Panc1 (cell line): ENCODE data around the gene KNTC1. TPM values are rescaled to one million over a fixed set of nuclear protein-coding genes. Genes with fewer than 3 reads are reported as not detected.
A peak's percentile ranks its signal among the peaks of the same experiment; 100 is the strongest.

Experiments
- ATAC-seq: fragments of 200-7000 bp; cut with Tn5 transposase; 2 replicates; pipeline ENCODE4 v1.9.1; 2020; ENCODE audit warnings: mild to moderate bottlenecking, moderate library complexity
- BruUV-seq: library from RNA; stranded (reverse); fragments of 400-500 nt; replicated peaks from 2 replicates; lab custom pipeline; 2021; lab: Mats Ljungman, UMichigan
- CTCF ChIA-PET: fragments of 300-600 bp; sonication (Branson Sonifier 250); formaldehyde crosslinking; loops from one replicate; lab custom pipeline; 2022; ENCODE audit warnings: antibody characterized with exemption; lab: Charles Lee
- POLR2A ChIA-PET: fragments of 300-600 bp; sonication (Branson Sonifier 250); formaldehyde crosslinking; loops from one replicate; lab custom pipeline; 2022; ENCODE audit warnings: antibody characterized with exemption; lab: Charles Lee
- DNase-seq: peaks from one replicate; pipeline ENCODE4 v3.0.0-alpha.2; 2010; ENCODE audit warnings: low read depth, low spot score
- H3K27ac ChIP-seq: 2 replicates; pipeline ENCODE4 v1.5.1; 2011; ENCODE audit warnings: mild to moderate bottlenecking, low read length, inconsistent platforms
- H3K27me3 ChIP-seq: fragments of 200-500 bp; sonication (Bioruptor generic); 2 replicates; pipeline ENCODE4 v1.6.0; 2014; ENCODE audit warnings: low read length, inconsistent platforms; ENCODE audit not compliant: control insufficient read depth, insufficient read depth
- H3K36me3 ChIP-seq: fragments of 200-500 bp; sonication (Bioruptor generic); 2 replicates; pipeline ENCODE4 v1.5.1; 2014; ENCODE audit warnings: inconsistent platforms, mild to moderate bottlenecking, low read length, moderate library complexity; ENCODE audit not compliant: control insufficient read depth, insufficient read depth
- H3K4me1 ChIP-seq: 2 replicates; pipeline ENCODE4 v1.5.1; 2011; ENCODE audit warnings: inconsistent platforms, mild to moderate bottlenecking, low read length, moderate library complexity; ENCODE audit not compliant: control insufficient read depth, insufficient read depth
- H3K4me3 ChIP-seq, 2 experiments: 2 replicates each; pipeline ENCODE4 v1.5.1; 2011 to 2012; ENCODE audit warnings: low read depth in 2 of 2, low read length in 2 of 2, mild to moderate bottlenecking in 2 of 2, inconsistent platforms in 1 of 2, moderate library complexity in 1 of 2
- H3K9me3 ChIP-seq: fragments of 200-500 bp; sonication (Bioruptor generic); 2 replicates; pipeline ENCODE4 v1.5.1; 2014; ENCODE audit warnings: low read depth, mild to moderate bottlenecking, inconsistent platforms, low read length, moderate library complexity; ENCODE audit not compliant: control insufficient read depth, insufficient read depth
- POLR2AphosphoS5 ChIP-seq: IDR thresholded peaks from 2 replicates; pipeline ENCODE4 v1.6.1; 2012; ENCODE audit warnings: mild to moderate bottlenecking, low read depth, low read length, moderate library complexity
- REST ChIP-seq, 2 experiments: IDR thresholded peaks; 2 replicates each; pipeline ENCODE4 v1.6.1; 2011 to 2012; ENCODE audit warnings: low read depth in 2 of 2, control low read depth in 1 of 2, low read length in 1 of 2, mild to moderate bottlenecking in 1 of 2, moderate library complexity in 1 of 2; ENCODE audit not compliant: insufficient read depth in 1 of 2
- SIN3A ChIP-seq: IDR thresholded peaks from 2 replicates; pipeline ENCODE4 v1.6.1; 2012; ENCODE audit warnings: low read depth, mild to moderate bottlenecking, low read length, moderate library complexity, borderline replicate concordance; ENCODE audit not compliant: insufficient read depth
- TCF7L2 ChIP-seq: IDR thresholded peaks from 2 replicates; pipeline ENCODE4 v1.6.1; 2011; ENCODE audit warnings: mild to moderate bottlenecking, low read depth, low read length, inconsistent platforms
- in situ Hi-C: cut with HindIII; loops from 2 replicates; pipeline ENCODE4 v1.10.0; 2016; ENCODE audit warnings: low sequenced_read_pairs, low pct_unique_long_range_greater_than_20kb
- intact Hi-C: fragments of 100-400 bp; cut with micrococcal nuclease; formaldehyde crosslinking; loops from one replicate; pipeline ENCODE4 v1.10.0; 2022; ENCODE audit not compliant: unreplicated experiment
- total RNA-seq: library from RNA; stranded (reverse); gene quantifications from one replicate; pipeline ENCODE4 v1.2.1, GENCODE V29; 2021; ENCODE audit not compliant: unreplicated experiment
- TF ChIP-seq, protein P1 (sequence below): fragments of 450-650 bp; IDR thresholded peaks from 2 replicates; pipeline ENCODE4 v1.5.1; 2017; ENCODE audit warnings: mild to moderate bottlenecking

KNTC1 gene
- total RNA-seq, 1 experiment from 2014 or later: 53.9 TPM

DNA sequence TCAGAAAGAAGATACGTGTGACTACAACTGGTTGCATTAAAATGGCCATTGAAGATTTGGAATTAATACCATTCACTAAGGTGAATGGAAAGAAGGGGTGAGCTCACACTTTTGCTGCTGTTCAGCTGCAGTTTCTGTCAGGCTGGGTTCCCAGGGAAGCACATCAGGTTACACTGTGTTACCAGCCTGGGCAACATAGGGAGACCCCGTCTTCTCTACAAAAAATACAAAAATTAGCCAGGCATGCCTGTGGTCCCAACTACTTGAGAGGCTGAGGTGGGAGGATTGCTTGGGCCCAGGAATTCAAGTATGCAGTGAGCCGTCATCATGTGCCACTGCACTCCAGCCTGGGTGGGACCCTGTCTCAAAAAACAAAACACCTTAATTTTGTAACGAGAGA, 13.4 kb upstream of the KNTC1 start:
- DNase-seq: no peak
- BruUV-seq: no TSS peak
- no peak for TF ChIP-seq TCF7L2
- no peak for TF ChIP-seq REST (IDR thresholded peaks at IDR 0.05; ENCODE audit: insufficient read depth in 1 of 2, low read depth in 2 of 2, low read length in 1 of 2)
- TF ChIP-seq, protein P1, sequence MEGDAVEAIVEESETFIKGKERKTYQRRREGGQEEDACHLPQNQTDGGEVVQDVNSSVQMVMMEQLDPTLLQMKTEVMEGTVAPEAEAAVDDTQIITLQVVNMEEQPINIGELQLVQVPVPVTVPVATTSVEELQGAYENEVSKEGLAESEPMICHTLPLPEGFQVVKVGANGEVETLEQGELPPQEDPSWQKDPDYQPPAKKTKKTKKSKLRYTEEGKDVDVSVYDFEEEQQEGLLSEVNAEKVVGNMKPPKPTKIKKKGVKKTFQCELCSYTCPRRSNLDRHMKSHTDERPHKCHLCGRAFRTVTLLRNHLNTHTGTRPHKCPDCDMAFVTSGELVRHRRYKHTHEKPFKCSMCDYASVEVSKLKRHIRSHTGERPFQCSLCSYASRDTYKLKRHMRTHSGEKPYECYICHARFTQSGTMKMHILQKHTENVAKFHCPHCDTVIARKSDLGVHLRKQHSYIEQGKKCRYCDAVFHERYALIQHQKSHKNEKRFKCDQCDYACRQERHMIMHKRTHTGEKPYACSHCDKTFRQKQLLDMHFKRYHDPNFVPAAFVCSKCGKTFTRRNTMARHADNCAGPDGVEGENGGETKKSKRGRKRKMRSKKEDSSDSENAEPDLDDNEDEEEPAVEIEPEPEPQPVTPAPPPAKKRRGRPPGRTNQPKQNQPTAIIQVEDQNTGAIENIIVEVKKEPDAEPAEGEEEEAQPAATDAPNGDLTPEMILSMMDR: no peak
- no peak for TF ChIP-seq POLR2AphosphoS5
- no peak for TF ChIP-seq SIN3A
- no peak overlapping the region for H3K4me3 ChIP-seq
- H3K27ac ChIP-seq: no peak overlapping the region
- in situ Hi-C loops: no loop called here
- no peak for ATAC-seq
- H3K9me3 ChIP-seq: no peaks in the 10 kb centered on the region
- intact Hi-C loops: no loop called here
- ChIA-PET CTCF (no interaction called here), POLR2A (no interaction called here)
- no peaks in the 10 kb centered on the region for H3K4me1 ChIP-seq
- H3K27me3 ChIP-seq: no peaks in the 10 kb centered on the region
- peaks cover 79% of the 10 kb centered on the region for H3K36me3 ChIP-seq

- no peak for TF ChIP-seq POLR2AphosphoS5
- ChIA-PET POLR2A (no interaction called here), CTCF (no interaction called here)
- BruUV-seq: no TSS peak
- no peak for DNase-seq
- Histone ChIP-seq H3K4me3 (no peak overlapping the region), H3K4me1 (0 out of 2 replicates have a peak, but pooled peaks cover 4% of the 10 kb centered on the region), H3K27ac (no peak overlapping the region), H3K9me3 (no peaks in the 10 kb centered on the region), H3K36me3 (peaks cover 85% of the 10 kb centered on the region), H3K27me3 (no peaks in the 10 kb centered on the region)
- no peak for ATAC-seq
- intact Hi-C loops: no loop called here
- in situ Hi-C loops: no loop called here
Measured at GRCh38 chr12:122515275-122515674, 11.8 kb upstream of the KNTC1 start.

DNA sequence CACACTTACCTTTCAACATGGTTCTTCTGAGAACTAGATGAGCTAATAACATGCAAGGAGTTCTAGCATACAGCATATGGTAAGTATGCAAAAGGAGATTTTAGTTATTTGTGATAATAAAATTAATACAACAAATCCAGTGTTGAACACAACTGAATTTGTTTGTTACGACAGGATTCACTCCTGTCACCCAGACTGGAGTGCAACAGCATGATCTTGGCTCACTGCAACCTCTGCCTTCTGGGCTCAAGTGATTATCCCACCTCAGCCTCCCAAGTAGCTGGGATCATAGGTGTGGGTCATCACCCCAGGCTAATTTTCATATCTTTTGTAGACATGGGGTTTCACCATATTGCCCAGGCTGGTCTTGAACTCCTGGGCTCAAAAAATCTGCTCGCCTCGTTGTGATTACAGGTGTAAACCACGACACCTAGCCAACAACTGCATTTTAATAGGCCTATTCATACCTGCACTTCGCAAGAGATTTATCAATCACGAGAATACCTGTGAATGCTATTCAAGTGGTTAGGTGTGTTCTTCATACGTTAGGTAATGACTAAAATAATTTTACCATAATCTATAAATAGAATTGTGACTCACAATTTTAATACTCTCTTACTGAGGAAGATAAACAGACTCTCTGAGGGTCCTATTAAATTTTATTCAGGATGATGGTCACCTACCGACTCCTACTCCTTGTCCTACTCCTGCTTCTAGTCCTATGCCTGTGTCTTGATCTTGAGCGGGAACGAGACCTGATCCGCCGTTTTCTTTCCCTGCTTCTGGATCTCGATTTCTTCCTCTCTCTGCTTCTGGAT, 10.3 kb upstream of the KNTC1 start:
- DNase-seq (no peak), ATAC-seq (no peak)
- no TSS peak for BruUV-seq
- in situ Hi-C loops: no loop called here
- peaks cover 85% of the 10 kb centered on the region for H3K36me3 ChIP-seq
- ChIA-PET CTCF (interaction anchor here (0.6 kb wide), 1 partner anchor 172 kb away, joined by 5 read pairs; no protein-coding TSS in a partner anchor), POLR2A (no interaction called here)
- H3K4me3 ChIP-seq: no peak overlapping the region
- TF ChIP-seq POLR2AphosphoS5 (0 out of 2 replicates have a peak, but pooled peaks have one; percentile 16), REST (IDR thresholded peaks at IDR 0.05; ENCODE audit: insufficient read depth in 1 of 2, low read depth in 2 of 2, low read length in 1 of 2) (no peak), SIN3A (no peak), TCF7L2 (no peak)
- TF ChIP-seq, protein P1: no peak
- H3K27ac ChIP-seq: no peak overlapping the region
- intact Hi-C loops: no loop called here
- H3K9me3 ChIP-seq: no peaks in the 10 kb centered on the region
- 0 out of 2 replicates have a peak, but pooled peaks cover 4% of the 10 kb centered on the region for H3K4me1 ChIP-seq
- H3K27me3 ChIP-seq: no peaks in the 10 kb centered on the region
